Prostate gland (tissue), 2 donors: ENCODE data around the gene CEACAM8. TPM values are rescaled to one million over a fixed set of nuclear protein-coding genes. Genes with fewer than 3 reads are reported as not detected.
"Not testable (repeated sequence)": the region's sequence is repeated elsewhere in the genome, so short reads cannot be mapped to it uniquely, and the experiment has no call there.

Experiments used
- DNase-seq: peaks from one replicate; pipeline ENCODE4 v3.0.0-alpha.2; 2019; ENCODE audit warnings: low spot score
- H3K27ac ChIP-seq, 2 donors: fragments of 200-600 bp; sonication (generic); 2 replicates each; pipeline ENCODE4 v1.5.1; 2017 to 2019
- H3K27me3 ChIP-seq: fragments of 200-600 bp; sonication (generic); replicated peaks from 2 replicates; pipeline ENCODE4 v1.5.1; 2019; ENCODE audit not compliant: insufficient read depth
- H3K36me3 ChIP-seq, 2 donors: fragments of 200-600 bp; sonication (generic); 1 replicate in 1 of 2; 2 replicates in 1 of 2; pipeline versions ENCODE4 v1.5.1 to v1.8.1; 2017 to 2019
- H3K4me1 ChIP-seq: fragments of 200-600 bp; sonication (generic); replicated peaks from 2 replicates; pipeline ENCODE4 v1.5.1; 2019
- H3K4me3 ChIP-seq, 2 donors: fragments of 200-600 bp; sonication (generic); 2 replicates each; pipeline ENCODE4 v1.5.1; 2017 to 2019
- H3K9me3 ChIP-seq: fragments of 200-600 bp; sonication (generic); 2 replicates; pipeline ENCODE4 v1.5.1; 2017
- CTCF ChIP-seq, 4 experiments: fragments of 200-600 bp in 2 of 4; fragments of 450-650 bp in 2 of 4; sonication (generic) in 2 of 4; IDR thresholded peaks; 1 replicate in 3 of 4; 2 replicates in 1 of 4; pipeline ENCODE4 v1.5.1; 2016 to 2019; ENCODE audit warnings: antibody characterized with exemption in 4 of 4, mild to moderate bottlenecking in 2 of 4, moderate library complexity in 2 of 4
- POLR2A ChIP-seq: fragments of 450-650 bp; IDR thresholded peaks from one replicate; pipeline ENCODE4 v1.6.1; 2016; ENCODE audit warnings: antibody characterized with exemption, mild to moderate bottlenecking
- POLR2AphosphoS5 ChIP-seq: sonication (generic); formaldehyde crosslinking; IDR thresholded peaks from one replicate; pipeline ENCODE4 v1.6.1; 2017; ENCODE audit warnings: antibody characterized with exemption
- WGBS: methylation state at CpG from one replicate; pipeline ENCODE4 v1.1.5; 2018; 5-methylcytosine and 5-hydroxymethylcytosine counted together
- intact Hi-C: fragments of 100-400 bp; cut with DNase I; formaldehyde crosslinking; loops from one replicate; pipeline ENCODE4 v1.14.2; 2022
- total RNA-seq, 2 donors: library from RNA; depleted of rRNA; stranded (reverse); fragments of >200 nt; gene quantifications; one replicate each; pipeline ENCODE4 v1.1.0, GENCODE V29; 2016

The CEACAM8 gene
- total RNA-seq, 2 donors from 2014 or later: not detected

- Histone ChIP-seq H3K4me3 (no peak overlapping the region), H3K27me3 (no peaks in the 10 kb centered on the region), H3K36me3 (no peaks in the 10 kb centered on the region), H3K9me3 (no peaks in the 10 kb centered on the region), H3K4me1 (peaks cover 9% of the 10 kb centered on the region), H3K27ac (no peak overlapping the region)
- intact Hi-C loops: no loop called here
- DNase-seq: no peak
- TF ChIP-seq POLR2AphosphoS5 (no peak), CTCF (IDR thresholded peaks at IDR 0.05) (no peak), POLR2A (no peak)
- 39% methylated on average over 5 of the region's 5 CpGs for WGBS
Observed at GRCh38 chr19:42555317-42555716, 39.4 kb downstream of the CEACAM8 start.

GRCh38 chr19:42554046-42554575 is 40.6 kb downstream of the CEACAM8 start:
- Histone ChIP-seq H3K27me3 (no peaks in the 10 kb centered on the region), H3K9me3 (no peaks in the 10 kb centered on the region), H3K36me3 (no peaks in the 10 kb centered on the region), H3K27ac (no peak overlapping the region), H3K4me3 (no peak overlapping the region), H3K4me1 (no peaks in the 10 kb centered on the region)
- 96% methylated on average over 3 of the region's 3 CpGs for WGBS
- TF ChIP-seq CTCF (IDR thresholded peaks at IDR 0.05) (no peak), POLR2A (no peak), POLR2AphosphoS5 (no peak)
- no peak for DNase-seq
- intact Hi-C loops: no loop called here

- Histone ChIP-seq H3K4me3 (no peak overlapping the region), H3K36me3 (no peaks in the 10 kb centered on the region), H3K9me3 (no peaks in the 10 kb centered on the region), H3K27ac (no peak overlapping the region), H3K4me1 (no peaks in the 10 kb centered on the region), H3K27me3 (no peaks in the 10 kb centered on the region)
- WGBS: 79% methylated on average over 8 of the region's 8 CpGs
- DNase-seq: no peak
- intact Hi-C loops: no loop called here
- TF ChIP-seq CTCF (IDR thresholded peaks at IDR 0.05) (no peak), POLR2AphosphoS5 (no peak), POLR2A (no peak)
Observed at GRCh38 chr19:42553292-42554045, 41.3 kb downstream of the CEACAM8 start.

- DNase-seq: no peak
- intact Hi-C loops: no loop called here
Observed at GRCh38 chr19:42552086-42553065, 42.3 kb downstream of the CEACAM8 start.

GRCh38 chr19:42550521-42550920 is 44.2 kb downstream of the CEACAM8 start:
- intact Hi-C loops, H3K4me1 ChIP-seq, H3K27me3 ChIP-seq, H3K9me3 ChIP-seq, H3K4me3 ChIP-seq, H3K36me3 ChIP-seq, DNase-seq, H3K27ac ChIP-seq: not testable (repeated sequence)
- 94% methylated on average over 6 of the region's 6 CpGs for WGBS

More at GRCh38 chr19:42552086-42553065, 42.3 kb downstream of the CEACAM8 start:
- Histone ChIP-seq H3K27me3 (no peaks in the 10 kb centered on the region), H3K27ac (no peak overlapping the region), H3K4me3 (no peak overlapping the region), H3K9me3 (no peaks in the 10 kb centered on the region), H3K4me1 (no peaks in the 10 kb centered on the region), H3K36me3 (no peaks in the 10 kb centered on the region)
- TF ChIP-seq POLR2A (no peak), CTCF (IDR thresholded peaks at IDR 0.05) (no peak), POLR2AphosphoS5 (no peak)
- WGBS: 88% methylated on average over 8 of the region's 8 CpGs

GRCh38 chr19:42549067-42549466 is 45.7 kb downstream of the CEACAM8 start:
- H3K4me1 ChIP-seq, H3K4me3 ChIP-seq, intact Hi-C loops, DNase-seq, H3K27me3 ChIP-seq, H3K27ac ChIP-seq, H3K9me3 ChIP-seq, H3K36me3 ChIP-seq: not testable (repeated sequence)
- 95% methylated on average over 1 of the region's 1 CpG for WGBS
